Peyer's patch (tissue), 4 donors: ENCODE measurements around the gene AMBRA1. TPM values are rescaled to one million over a fixed set of nuclear protein-coding genes. Genes with fewer than 3 reads are reported as not detected.

Source experiments
- DNase-seq, 3 donors: peaks; one replicate each; pipeline ENCODE4 v3.0.0-alpha.2; 2017 to 2019
- H3K27ac ChIP-seq, 4 donors: fragments of 200-600 bp; sonication (generic); one replicate each; pipeline ENCODE4 v1.5.1; 2016 to 2019
- H3K27me3 ChIP-seq, 2 donors: fragments of 200-600 bp; sonication (generic); one replicate each; pipeline ENCODE4 v1.5.1; 2019
- H3K36me3 ChIP-seq, 3 donors: fragments of 200-600 bp; sonication (generic); one replicate each; pipeline ENCODE4 v1.5.1; 2016 to 2019
- H3K4me1 ChIP-seq, 4 donors: fragments of 200-600 bp; sonication (generic); one replicate each; pipeline ENCODE4 v1.5.1; 2016 to 2019
- H3K4me3 ChIP-seq, 4 donors: fragments of 200-600 bp; sonication (generic); 1 replicate in 3 of 4; 2 replicates in 1 of 4; pipeline ENCODE4 v1.5.1; 2016 to 2019; ENCODE audit warnings: mild to moderate bottlenecking in 1 of 4
- H3K9me3 ChIP-seq, 4 donors: fragments of 200-600 bp; sonication (generic); one replicate each; pipeline ENCODE4 v1.5.1; 2016 to 2019; ENCODE audit warnings: mild to moderate bottlenecking in 1 of 4
- POLR2A ChIP-seq, 2 donors: fragments of 450-650 bp; IDR thresholded peaks; one replicate each; pipeline ENCODE4 v1.5.1; 2017; ENCODE audit warnings: antibody characterized with exemption in 2 of 2, mild to moderate bottlenecking in 2 of 2, moderate library complexity in 2 of 2
- total RNA-seq, 4 donors: library from RNA; depleted of rRNA; stranded (reverse); fragments of >200 nt; gene quantifications; one replicate each; pipeline ENCODE4 v1.1.0, GENCODE V29; 2016
- TF ChIP-seq, protein P1 (sequence below), 6 experiments: fragments of 450-650 bp in 4 of 6; fragments of 200-600 bp in 2 of 6; sonication (generic) in 1 of 6; IDR thresholded peaks; one replicate each; pipeline ENCODE4 v1.5.1; 2017 to 2019; ENCODE audit warnings: antibody characterized with exemption in 6 of 6, mild to moderate bottlenecking in 3 of 6, moderate library complexity in 1 of 6

Gene AMBRA1
- total RNA-seq, 4 donors from 2014 or later: 28.9 to 61.6 (median 41.6) TPM

DNA sequence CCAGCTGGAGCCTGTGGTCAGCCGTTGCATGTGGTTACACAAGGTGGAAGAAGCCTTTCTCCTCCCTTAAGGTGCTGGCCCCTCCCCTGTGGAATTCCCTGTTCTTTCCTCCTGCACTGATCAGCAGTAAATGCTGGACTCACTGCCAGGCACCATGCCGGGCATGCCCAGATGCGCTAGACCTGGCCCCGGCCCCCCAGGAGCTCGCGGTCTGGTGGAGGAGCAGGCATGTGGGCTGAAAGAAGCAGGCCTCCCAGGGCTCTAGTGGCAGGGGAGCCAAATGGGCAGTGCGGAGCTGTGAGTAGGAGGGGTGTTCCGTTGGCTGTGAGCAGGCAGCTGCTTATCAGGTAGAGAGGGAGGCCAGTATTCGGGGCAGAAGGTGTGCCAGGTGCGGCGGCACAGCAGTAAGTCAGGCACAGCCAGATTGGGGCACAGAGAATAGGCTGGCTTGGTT is 236.3 kb downstream of the AMBRA1 start:
- H3K4me3 ChIP-seq: no peak overlapping the region
- H3K27me3 ChIP-seq: no peaks in the 10 kb centered on the region
- H3K4me1 ChIP-seq: peaks cover 0 to 31% (median 15%) of the 10 kb centered on the region in 4 donors
- TF ChIP-seq POLR2A (IDR thresholded peaks at IDR 0.05): no peak
- TF ChIP-seq, protein P1, sequence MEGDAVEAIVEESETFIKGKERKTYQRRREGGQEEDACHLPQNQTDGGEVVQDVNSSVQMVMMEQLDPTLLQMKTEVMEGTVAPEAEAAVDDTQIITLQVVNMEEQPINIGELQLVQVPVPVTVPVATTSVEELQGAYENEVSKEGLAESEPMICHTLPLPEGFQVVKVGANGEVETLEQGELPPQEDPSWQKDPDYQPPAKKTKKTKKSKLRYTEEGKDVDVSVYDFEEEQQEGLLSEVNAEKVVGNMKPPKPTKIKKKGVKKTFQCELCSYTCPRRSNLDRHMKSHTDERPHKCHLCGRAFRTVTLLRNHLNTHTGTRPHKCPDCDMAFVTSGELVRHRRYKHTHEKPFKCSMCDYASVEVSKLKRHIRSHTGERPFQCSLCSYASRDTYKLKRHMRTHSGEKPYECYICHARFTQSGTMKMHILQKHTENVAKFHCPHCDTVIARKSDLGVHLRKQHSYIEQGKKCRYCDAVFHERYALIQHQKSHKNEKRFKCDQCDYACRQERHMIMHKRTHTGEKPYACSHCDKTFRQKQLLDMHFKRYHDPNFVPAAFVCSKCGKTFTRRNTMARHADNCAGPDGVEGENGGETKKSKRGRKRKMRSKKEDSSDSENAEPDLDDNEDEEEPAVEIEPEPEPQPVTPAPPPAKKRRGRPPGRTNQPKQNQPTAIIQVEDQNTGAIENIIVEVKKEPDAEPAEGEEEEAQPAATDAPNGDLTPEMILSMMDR (IDR thresholded peaks at IDR 0.05): no peak
- no peaks in the 10 kb centered on the region for H3K36me3 ChIP-seq
- H3K9me3 ChIP-seq: no peaks in the 10 kb centered on the region
- H3K27ac ChIP-seq: peak overlapping the region in 1 of 4 donors; percentile 50
- peak in 2 of 3 donors; percentile 62 to 68 for DNase-seq

- no peaks in the 10 kb centered on the region for H3K36me3 ChIP-seq
- no peak for DNase-seq
- no peaks in the 10 kb centered on the region for H3K27me3 ChIP-seq
- no peak overlapping the region for H3K4me3 ChIP-seq
- H3K4me1 ChIP-seq: peaks cover under 1 to 31% (median 12%) of the 10 kb centered on the region in 4 donors
- no peaks in the 10 kb centered on the region for H3K9me3 ChIP-seq
- TF ChIP-seq, protein P1 (IDR thresholded peaks at IDR 0.05): no peak
- no peak for TF ChIP-seq POLR2A (IDR thresholded peaks at IDR 0.05)
- peak overlapping the region in 1 of 4 donors; percentile 50 for H3K27ac ChIP-seq
Measured at GRCh38 chr11:46356924-46357482, 236.8 kb downstream of the AMBRA1 start.

DNA sequence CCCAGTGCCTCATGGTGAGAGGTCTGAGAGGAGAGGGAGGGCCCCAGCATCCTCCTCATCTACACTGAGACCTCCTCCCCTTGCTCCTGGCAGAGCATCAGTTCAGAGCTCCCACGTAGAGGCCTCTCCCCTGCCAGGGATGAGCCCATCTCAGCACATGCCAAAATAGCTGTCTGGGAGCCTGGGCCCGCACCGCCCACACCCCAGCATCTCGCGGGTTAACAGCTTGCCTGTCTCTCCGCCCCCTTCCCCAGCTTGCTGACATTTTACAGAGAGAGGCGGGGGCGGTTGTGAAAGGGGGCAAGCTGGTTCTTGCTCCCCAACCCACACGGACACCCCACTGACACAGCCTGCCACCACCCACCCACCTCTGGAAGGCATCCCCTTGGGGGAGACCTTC is 240.1 kb downstream of the AMBRA1 start:
- Histone ChIP-seq H3K4me3 (no peak overlapping the region), H3K36me3 (no peaks in the 10 kb centered on the region), H3K9me3 (no peaks in the 10 kb centered on the region), H3K27ac (no peak overlapping the region), H3K4me1 (peaks cover 3 to 50% (median 11%) of the 10 kb centered on the region in 4 donors), H3K27me3 (no peaks in the 10 kb centered on the region)
- no peak for DNase-seq
- TF ChIP-seq POLR2A (IDR thresholded peaks at IDR 0.05): no peak
- TF ChIP-seq, protein P1 (IDR thresholded peaks at IDR 0.05): no peak

DNA sequence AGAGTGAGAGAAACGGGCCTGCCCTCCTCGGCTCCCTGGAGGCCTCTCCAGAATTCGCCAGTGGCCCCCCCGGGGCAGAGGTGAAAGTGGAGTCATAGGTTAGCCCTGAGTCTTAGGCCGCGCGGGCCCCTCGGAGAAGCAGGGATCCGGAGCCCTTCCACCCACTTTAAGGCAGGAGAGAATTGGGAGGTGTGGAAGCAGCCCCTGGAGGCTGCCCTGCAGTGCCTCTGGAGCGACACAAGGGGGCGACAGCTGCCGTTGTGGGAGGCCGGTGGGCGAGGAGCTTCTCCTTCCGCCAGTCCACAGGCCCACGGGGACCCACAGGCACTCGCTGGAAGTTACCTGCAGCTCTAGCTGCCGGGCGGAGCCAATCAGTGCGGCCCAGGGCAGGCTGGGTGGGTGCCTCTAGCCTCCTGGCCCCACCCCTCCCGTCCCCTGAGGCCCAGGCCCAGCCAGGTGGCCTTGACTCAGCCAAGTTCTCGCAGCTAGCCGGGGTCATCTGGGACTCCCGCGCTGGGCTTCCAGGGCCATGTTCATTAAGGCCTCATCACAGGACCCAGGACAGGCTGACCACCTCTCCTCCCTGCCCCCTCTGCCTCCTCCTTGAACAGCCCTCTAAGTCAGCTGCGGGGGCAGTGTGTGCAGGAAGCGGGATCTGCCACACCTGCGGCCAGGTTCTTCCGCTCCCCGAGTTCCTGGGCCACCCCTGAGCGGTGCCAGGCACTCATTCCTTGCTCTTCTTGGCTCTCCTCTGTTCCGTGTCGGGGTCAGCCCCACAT is 241.6 kb downstream of the AMBRA1 start:
- H3K4me1 ChIP-seq: peaks cover 3 to 52% (median 14%) of the 10 kb centered on the region in 4 donors
- no peaks in the 10 kb centered on the region for H3K27me3 ChIP-seq
- no peaks in the 10 kb centered on the region for H3K9me3 ChIP-seq
- H3K36me3 ChIP-seq: no peaks in the 10 kb centered on the region
- no peak for TF ChIP-seq POLR2A (IDR thresholded peaks at IDR 0.05)
- TF ChIP-seq, protein P1 (IDR thresholded peaks at IDR 0.05): peak; percentile 54 to 76 (median 70)
- peak overlapping the region in 2 of 4 donors; percentile 36 to 55 for H3K27ac ChIP-seq
- DNase-seq: peak in 1 of 3 donors; percentile 43
- peak overlapping the region in 1 of 4 donors; percentile 15 for H3K4me3 ChIP-seq

- H3K9me3 ChIP-seq: no peaks in the 10 kb centered on the region
- H3K27me3 ChIP-seq: no peaks in the 10 kb centered on the region
- H3K4me3 ChIP-seq: no peak overlapping the region
- H3K27ac ChIP-seq: peak overlapping the region in 2 of 4 donors; percentile 36 to 55
- DNase-seq: no peak
- H3K36me3 ChIP-seq: no peaks in the 10 kb centered on the region
- TF ChIP-seq POLR2A (IDR thresholded peaks at IDR 0.05): no peak
- TF ChIP-seq, protein P1 (IDR thresholded peaks at IDR 0.05): no peak
- peaks cover 3 to 51% (median 18%) of the 10 kb centered on the region in 4 donors for H3K4me1 ChIP-seq
Measured at GRCh38 chr11:46351606-46352005, 242.2 kb downstream of the AMBRA1 start.
